OCI-LY1 (cell line): ENCODE data around the gene LRRC74A.

Source experiments
- H2AFZ ChIP-seq: fragments of 200-600 bp; sonication (generic), shearing (Covaris generic); 2 replicates; pipeline ENCODE4 v1.6.0; 2014; ENCODE audit warnings: antibody characterized with exemption, mild to moderate bottlenecking, low read length
- H3F3A ChIP-seq: fragments of 200-600 bp; sonication (generic), shearing (Covaris generic); 2 replicates; pipeline ENCODE4 v1.6.0; 2014; ENCODE audit warnings: mild to moderate bottlenecking, antibody characterized with exemption, low read length, moderate library complexity; ENCODE audit not compliant: insufficient read depth
- H3K27ac ChIP-seq: fragments of 200-600 bp; sonication (generic); 2 replicates; pipeline ENCODE4 v1.5.1; 2014; ENCODE audit warnings: low read length, mixed run types, mild to moderate bottlenecking, low read depth; ENCODE audit not compliant: poor library complexity, severe bottlenecking
- H3K27me3 ChIP-seq: fragments of 200-600 bp; sonication (generic); 2 replicates; pipeline ENCODE4 v1.6.0; 2014; ENCODE audit warnings: antibody characterized with exemption, mild to moderate bottlenecking, low read length, moderate library complexity; ENCODE audit not compliant: insufficient read depth
- H3K36me3 ChIP-seq: fragments of 200-600 bp; sonication (generic); 2 replicates; pipeline ENCODE4 v1.6.1; 2014; ENCODE audit warnings: mild to moderate bottlenecking, antibody characterized with exemption, low read length, moderate library complexity, mixed read lengths; ENCODE audit not compliant: insufficient read depth
- H3K4me1 ChIP-seq: fragments of 200-600 bp; sonication (generic); 2 replicates; pipeline ENCODE4 v1.5.1; 2014; ENCODE audit warnings: mild to moderate bottlenecking, low read length, moderate library complexity; ENCODE audit not compliant: insufficient read depth, severe bottlenecking
- H3K4me2 ChIP-seq: fragments of 200-600 bp; sonication (generic), shearing (Covaris generic); 2 replicates; pipeline ENCODE4 v1.6.1; 2014; ENCODE audit warnings: low read length
- H3K4me3 ChIP-seq: fragments of 200-600 bp; sonication (generic); 2 replicates; pipeline ENCODE4 v1.5.1; 2014; ENCODE audit warnings: low read length, low read depth, mild to moderate bottlenecking, mixed read lengths; ENCODE audit not compliant: poor library complexity, severe bottlenecking
- H3K79me2 ChIP-seq: fragments of 200-600 bp; shearing (Covaris generic); 2 replicates; pipeline ENCODE4 v1.6.1; 2016; ENCODE audit warnings: mixed run types, low read length, mixed read lengths; ENCODE audit not compliant: insufficient read depth
- H3K9ac ChIP-seq: fragments of 200-600 bp; sonication (generic), shearing (Covaris generic); 2 replicates; pipeline ENCODE4 v1.6.1; 2014; ENCODE audit warnings: mild to moderate bottlenecking, low read length, mixed read lengths
- H3K9me2 ChIP-seq: fragments of 200-600 bp; sonication (generic), shearing (Covaris generic); 2 replicates; pipeline ENCODE4 v1.6.1; 2014; ENCODE audit warnings: low read depth, mild to moderate bottlenecking, low read length, mixed read lengths
- H3K9me3 ChIP-seq: fragments of 200-600 bp; shearing (Covaris generic); 2 replicates; pipeline ENCODE4 v1.6.1; 2014; ENCODE audit warnings: low read length, mixed read lengths
- H4K20me1 ChIP-seq: fragments of 200-600 bp; sonication (generic), shearing (Covaris generic); 2 replicates; pipeline ENCODE4 v1.6.0; 2016; ENCODE audit warnings: mild to moderate bottlenecking, low read length; ENCODE audit not compliant: insufficient read depth
- CTCF ChIP-seq: fragments of 200-600 bp; sonication (generic), shearing (Covaris generic); IDR thresholded peaks from 2 replicates; pipeline ENCODE4 v1.5.1; 2017; ENCODE audit warnings: mild to moderate bottlenecking, antibody characterized with exemption, low read length, moderate library complexity, mixed read lengths
- EZH2 ChIP-seq: fragments of 200-600 bp; sonication (generic), shearing (Covaris generic); IDR thresholded peaks from 2 replicates; pipeline ENCODE4 v1.8.0; 2017; ENCODE audit warnings: borderline replicate concordance, mixed run types, mild to moderate bottlenecking, antibody characterized with exemption, low read length, moderate library complexity, mixed read lengths

The LRRC74A gene

GRCh38 chr14:76811561-76811960 lies 14.6 kb upstream of the LRRC74A start:
- Histone ChIP-seq H4K20me1 (no peaks in the 10 kb centered on the region), H3K9me2 (no peaks in the 10 kb centered on the region), H2AFZ (no peak overlapping the region), H3K4me2 (peak overlapping the region; percentile 99), H3K27me3 (no peaks in the 10 kb centered on the region), H3K36me3 (peaks cover 28% of the 10 kb centered on the region; the same call in 1 of the 2 replicates), H3K79me2 (no peaks in the 10 kb centered on the region), H3K4me3 (peak overlapping the region; percentile 88), H3K9ac (peak overlapping the region; percentile 89), H3K27ac (peak overlapping the region; percentile 62), H3K9me3 (no peaks in the 10 kb centered on the region), H3F3A (no peaks in the 10 kb centered on the region), H3K4me1 (peaks cover 23% of the 10 kb centered on the region)
- no peak for TF ChIP-seq CTCF
- TF ChIP-seq EZH2: no peak

GRCh38 chr14:76812093-76812421 lies 14.2 kb upstream of the LRRC74A start:
- TF ChIP-seq EZH2: no peak
- TF ChIP-seq CTCF: no peak
- Histone ChIP-seq H3K4me3 (peak overlapping the region; percentile 88), H3K9ac (peak overlapping the region; percentile 89), H4K20me1 (no peaks in the 10 kb centered on the region), H2AFZ (no peak overlapping the region; the same call in 1 of the 2 replicates), H3K4me2 (peak overlapping the region; percentile 99), H3K79me2 (no peaks in the 10 kb centered on the region), H3K27ac (peak overlapping the region; percentile 62), H3K9me3 (no peaks in the 10 kb centered on the region), H3K27me3 (no peaks in the 10 kb centered on the region), H3K36me3 (peaks cover 23% of the 10 kb centered on the region; the same call in 1 of the 2 replicates), H3K4me1 (peaks cover 23% of the 10 kb centered on the region), H3K9me2 (no peaks in the 10 kb centered on the region), H3F3A (no peaks in the 10 kb centered on the region)

- Histone ChIP-seq H3K9ac (peak within 1 kb of the TSS; percentile 89), H3K4me2 (peak within 1 kb of the TSS; percentile 99), H3K79me2 (no peaks in the 10 kb centered on the region), H3F3A (no peaks in the 10 kb centered on the region), H3K36me3 (peaks cover 17% of the 10 kb centered on the region; the same call in 1 of the 2 replicates), H3K4me1 (peaks cover 23% of the 10 kb centered on the region), H3K4me3 (peak within 1 kb of the TSS; percentile 88), H3K27me3 (0 out of 2 replicates have a peak, but pooled peaks cover 3% of the 10 kb centered on the region), H3K9me2 (no peaks in the 10 kb centered on the region), H2AFZ (peak within 1 kb of the TSS; percentile 95), H3K9me3 (no peaks in the 10 kb centered on the region), H4K20me1 (no peaks in the 10 kb centered on the region), H3K27ac (peak within 1 kb of the TSS; percentile 62)
- no peak for TF ChIP-seq CTCF
- no peak for TF ChIP-seq EZH2
Measured at GRCh38 chr14:76812422-76813383, 13.5 kb upstream of the LRRC74A start, which contains the start of gene ANGEL1. ANGEL1 (minus strand) TSS chr14:76812882; CDS start chr14:76812827, 55 bp downstream.
